Thymus (tissue), 11 donors: ENCODE measurements around the gene CDK5R1. TPM values are rescaled to one million over a fixed set of nuclear protein-coding genes. Genes with fewer than 3 reads are reported as not detected.

Source experiments
- DNase-seq, 9 donors: peaks; one replicate each; pipeline ENCODE4 v3.0.0-alpha.2; 2013; ENCODE audit warnings: low spot score in 9 of 9, low read depth in 6 of 9, missing footprints in 1 of 9
- H3K27ac ChIP-seq, 2 donors: one replicate each; pipeline ENCODE4 v1.5.1; 2013; ENCODE audit warnings: control low read depth in 1 of 2, low read depth in 1 of 2, low read length in 1 of 2, mild to moderate bottlenecking in 1 of 2, moderate library complexity in 1 of 2
- H3K27me3 ChIP-seq, 2 donors: one replicate each; pipeline ENCODE4 v1.5.1; 2013; ENCODE audit warnings: low read length in 1 of 2; ENCODE audit not compliant: control insufficient read depth in 2 of 2, insufficient read depth in 1 of 2
- H3K36me3 ChIP-seq, 2 donors: one replicate each; pipeline ENCODE4 v1.5.1; 2013; ENCODE audit warnings: low read length in 1 of 2, mild to moderate bottlenecking in 1 of 2, moderate library complexity in 1 of 2; ENCODE audit not compliant: control insufficient read depth in 2 of 2, insufficient read depth in 2 of 2
- H3K4me1 ChIP-seq, 2 donors: one replicate each; pipeline ENCODE4 v1.5.1; 2013; ENCODE audit warnings: low read length in 2 of 2; ENCODE audit not compliant: control insufficient read depth in 2 of 2, insufficient read depth in 2 of 2
- H3K4me3 ChIP-seq, 2 donors: one replicate each; pipeline ENCODE4 v1.5.1; 2013; ENCODE audit warnings: low read length in 2 of 2, control low read depth in 1 of 2, mild to moderate bottlenecking in 1 of 2
- H3K9me3 ChIP-seq, 2 donors: one replicate each; pipeline ENCODE4 v1.5.1; 2013; ENCODE audit warnings: low read length in 1 of 2, mild to moderate bottlenecking in 1 of 2; ENCODE audit not compliant: control insufficient read depth in 2 of 2, insufficient read depth in 1 of 2
- WGBS: extraction: QIAGEN DNeasy Blood & Tissue Kit; methylation state at CpG from one replicate; pipeline ENCODE4 v1.1.7; 2013; 5-methylcytosine and 5-hydroxymethylcytosine counted together
- polyA plus RNA-seq: library from polyadenylated mRNA; stranded (reverse); fragments of 200-250 nt; gene quantifications from one replicate; pipeline ENCODE4 v1.2.3, GENCODE V29; 2013
- total RNA-seq: library from RNA; stranded (reverse); fragments of 120-200 nt; gene quantifications from one replicate; pipeline ENCODE4 v1.2.4, GENCODE V29; 2013
- donor health status: healthy.

Gene CDK5R1
- total and polyA plus RNA-seq, 2 donors, result 3.1 to 7.1 TPM

DNA sequence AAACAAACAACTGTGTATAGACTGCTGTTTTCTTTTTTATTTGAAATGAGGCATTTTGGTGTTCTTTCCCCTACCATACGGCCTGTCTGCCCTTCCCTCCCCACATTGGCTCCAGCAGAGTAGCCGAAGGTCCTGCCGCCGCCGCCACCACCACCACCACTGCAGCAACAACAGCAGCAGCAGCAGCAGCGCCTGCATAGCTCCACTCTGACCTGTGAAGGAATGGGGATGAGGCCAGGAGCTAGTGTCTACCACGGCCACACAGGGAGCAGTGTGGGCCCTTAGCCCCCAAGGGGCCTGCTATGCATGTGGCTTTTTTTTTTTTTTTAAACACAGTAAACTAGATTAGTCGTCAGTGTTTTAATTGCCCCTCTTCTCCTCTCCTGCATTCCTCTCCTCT, 5.6 kb upstream of the CDK5R1 start:
- DNase-seq, result no peak
- H3K9me3 ChIP-seq, result no peaks in the 10 kb centered on the region
- H3K27me3 ChIP-seq, result peaks cover 0 to 2% of the 10 kb centered on the region in 2 donors
- H3K36me3 ChIP-seq, result peaks cover 51 to 62% of the 10 kb centered on the region in 2 donors
- H3K27ac ChIP-seq, result no peak overlapping the region
- H3K4me3 ChIP-seq, result no peak overlapping the region
- peaks cover 3 to 15% of the 10 kb centered on the region in 2 donors for H3K4me1 ChIP-seq
- WGBS, result 97% methylated on average over 8 of the region's 8 CpGs

DNA sequence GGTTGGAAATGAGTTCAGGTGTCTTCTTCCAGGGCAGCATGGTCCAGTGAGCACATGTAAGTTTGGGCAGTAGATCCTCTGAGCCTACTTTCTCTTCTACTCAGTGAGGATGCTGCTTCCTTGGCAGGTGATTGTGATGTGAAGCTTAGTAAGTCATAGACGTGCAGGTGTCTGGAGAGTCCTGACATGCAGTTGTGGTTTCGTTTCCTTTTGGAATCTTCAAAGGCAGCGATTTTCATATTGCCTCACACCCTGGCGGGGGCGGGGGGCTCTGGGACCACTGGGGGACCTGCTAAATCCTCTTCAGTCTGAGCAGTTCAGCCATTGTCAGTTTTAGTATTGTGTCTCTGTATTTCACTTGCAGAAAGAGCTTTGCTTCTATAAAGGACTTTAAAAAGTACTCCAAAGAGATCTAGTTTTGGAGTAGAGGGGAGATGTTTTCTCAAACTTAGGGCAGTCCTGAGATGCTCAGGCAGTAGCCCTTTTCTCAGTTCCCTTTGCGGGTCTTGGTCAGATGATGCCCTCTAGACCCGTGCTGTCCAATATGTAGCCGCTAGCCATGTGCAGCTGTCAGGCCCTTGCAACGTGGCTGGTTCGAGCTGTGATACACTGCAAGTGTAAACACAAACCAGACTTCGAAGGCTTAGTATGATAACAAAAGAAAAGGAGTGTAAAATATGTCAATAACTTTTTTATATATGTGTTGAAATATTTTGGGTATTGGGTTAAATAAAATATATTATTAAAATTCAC, 4.0 kb upstream of the CDK5R1 start:
- peaks cover 39 to 48% of the 10 kb centered on the region in 2 donors for H3K36me3 ChIP-seq
- WGBS, result 87% methylated on average over 11 of the region's 11 CpGs
- peak overlapping the region in 1 of 2 donors; percentile 36 for H3K27ac ChIP-seq
- peaks cover 0 to 5% of the 10 kb centered on the region in 2 donors for H3K27me3 ChIP-seq
- H3K4me3 ChIP-seq, result no peak overlapping the region
- H3K4me1 ChIP-seq, result peaks cover 6 to 19% of the 10 kb centered on the region in 2 donors
- H3K9me3 ChIP-seq, result peaks cover 0 to under 1% of the 10 kb centered on the region in 2 donors
- no peak for DNase-seq

DNA sequence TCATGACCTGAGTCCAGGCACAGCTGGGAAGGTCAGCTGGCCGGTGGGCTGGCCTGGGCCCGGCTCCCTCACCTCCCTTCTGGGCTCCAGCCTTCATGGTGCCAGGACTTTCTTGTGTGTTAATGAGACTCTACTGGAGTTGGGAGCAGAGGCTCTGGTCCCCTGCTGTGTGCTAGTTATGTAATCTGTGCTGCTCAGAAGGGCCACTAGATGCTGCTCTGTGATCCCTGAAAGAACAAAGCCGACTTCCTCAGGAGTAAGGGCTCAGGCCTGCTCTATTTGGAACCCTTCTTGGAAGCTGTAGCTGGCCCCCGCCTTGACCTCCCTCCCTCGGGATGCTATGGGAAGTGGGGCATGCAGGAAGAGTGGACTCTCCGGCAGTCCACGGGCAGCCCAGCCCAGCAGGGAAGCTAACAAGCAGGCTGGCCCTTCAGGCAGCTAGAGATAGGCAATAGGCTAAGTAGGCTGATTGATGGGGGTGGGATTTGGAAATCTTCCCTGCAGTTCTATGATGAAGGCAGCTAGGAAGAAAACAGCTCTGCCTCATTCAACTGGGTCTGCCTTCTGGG, 3.3 kb upstream of the CDK5R1 start:
- 69% methylated on average over 7 of the region's 7 CpGs for WGBS
- peaks cover 0 to 9% of the 10 kb centered on the region in 2 donors for H3K27me3 ChIP-seq
- H3K36me3 ChIP-seq, result peaks cover 41 to 45% of the 10 kb centered on the region in 2 donors
- peak overlapping the region in 1 of 2 donors; percentile 53 for H3K27ac ChIP-seq
- H3K4me1 ChIP-seq, result peaks cover 11 to 25% of the 10 kb centered on the region in 2 donors
- peaks cover 0 to 2% of the 10 kb centered on the region in 2 donors for H3K9me3 ChIP-seq
- no peak overlapping the region for H3K4me3 ChIP-seq
- DNase-seq, result peak in 4 of 9 donors; percentile 35 to 78 (median 58)

DNA sequence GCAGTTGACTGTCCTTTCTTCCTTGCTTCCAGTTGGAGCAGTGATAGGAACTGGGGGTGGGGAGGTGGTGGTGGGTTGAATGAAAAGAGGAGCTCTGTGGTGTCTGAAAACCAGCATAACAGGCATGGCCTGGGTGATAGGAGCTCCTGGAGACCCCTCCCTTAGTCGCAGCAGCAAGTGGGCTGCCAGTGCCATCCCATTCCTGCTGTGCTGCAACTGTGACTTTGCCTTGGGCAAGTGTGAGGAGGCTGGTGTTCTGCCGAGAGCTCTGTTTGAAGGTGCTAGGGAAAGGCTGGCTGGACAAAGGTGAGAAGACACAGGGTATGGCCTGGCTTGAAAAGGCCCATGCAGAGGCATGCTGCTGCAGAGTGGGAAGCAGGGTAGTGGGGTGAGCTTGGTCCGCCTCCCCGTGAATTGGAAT, 2.7 kb upstream of the CDK5R1 start:
- no peak overlapping the region for H3K27ac ChIP-seq
- peaks cover 42 to 45% of the 10 kb centered on the region in 2 donors for H3K36me3 ChIP-seq
- 96% methylated on average over 4 of the region's 4 CpGs for WGBS
- DNase-seq, result no peak
- no peak overlapping the region for H3K4me3 ChIP-seq
- peaks cover 0 to 9% of the 10 kb centered on the region in 2 donors for H3K27me3 ChIP-seq
- H3K4me1 ChIP-seq, result peaks cover 16 to 30% of the 10 kb centered on the region in 2 donors
- peaks cover 0 to 2% of the 10 kb centered on the region in 2 donors for H3K9me3 ChIP-seq

DNA sequence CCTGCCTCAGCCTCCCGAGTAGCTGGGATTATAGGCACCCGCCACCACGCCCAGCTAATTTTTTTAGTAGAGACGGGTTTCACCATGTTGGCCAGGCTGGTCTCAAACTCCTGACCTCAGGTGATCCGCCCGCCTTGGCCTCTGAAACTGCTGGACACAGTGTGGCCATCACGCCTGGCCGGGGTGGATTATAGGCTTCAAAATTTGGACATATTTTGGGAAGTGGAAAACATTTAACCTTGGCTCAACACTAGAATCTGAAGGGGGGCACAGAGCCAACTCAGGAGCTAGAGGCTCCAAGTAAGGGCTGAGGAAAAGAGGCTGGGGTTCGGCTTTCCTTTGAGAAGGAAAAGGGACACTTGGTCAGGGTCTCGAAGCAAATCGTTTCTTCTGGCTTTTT, 2.2 kb upstream of the CDK5R1 start:
- no peak overlapping the region for H3K27ac ChIP-seq
- peaks cover 40% of the 10 kb centered on the region in 2 donors for H3K36me3 ChIP-seq
- H3K4me1 ChIP-seq, result peaks cover 19 to 30% of the 10 kb centered on the region in 2 donors

DNA sequence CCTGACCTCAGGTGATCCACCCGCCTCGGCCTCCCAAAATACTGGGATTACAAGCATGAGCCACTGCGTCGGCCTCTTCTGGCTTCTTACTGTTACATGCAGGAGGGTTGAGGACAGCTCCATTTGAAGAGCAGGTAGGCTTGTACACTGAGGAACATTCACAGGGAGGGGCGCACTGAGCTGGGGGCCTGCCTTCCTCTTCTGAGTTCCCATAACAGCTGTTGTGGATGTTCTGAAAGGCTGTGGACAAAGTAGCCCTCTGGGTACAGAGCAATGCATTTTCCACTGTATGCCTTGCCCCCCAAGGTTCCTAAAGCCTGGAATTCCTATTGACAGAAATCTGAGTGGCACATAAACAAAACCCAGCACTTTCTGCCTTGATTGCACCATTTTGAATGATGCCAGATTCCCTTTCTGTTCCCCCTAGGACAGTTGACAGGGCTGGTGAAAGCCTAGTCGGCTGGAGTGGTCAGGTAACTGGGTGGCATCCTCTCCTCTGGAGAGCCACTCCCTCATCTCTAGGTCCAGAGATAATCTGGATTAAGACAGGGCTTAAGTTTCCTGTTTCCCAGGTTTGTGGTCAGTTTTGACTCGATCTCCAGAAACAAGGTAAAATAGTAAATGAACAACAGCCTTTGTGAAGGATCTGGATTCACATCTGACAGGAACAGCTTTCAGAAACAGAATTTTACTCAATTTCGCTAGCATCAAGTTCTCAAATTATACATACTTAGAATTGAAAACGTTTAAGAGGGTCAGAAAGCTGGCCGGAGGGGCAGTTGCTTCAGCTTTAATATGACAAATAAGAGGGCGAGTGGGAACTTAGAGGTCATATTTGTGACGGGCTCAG, 1.3 kb upstream of the CDK5R1 start:
- Histone ChIP-seq H3K27me3 (peaks cover 0 to 9% of the 10 kb centered on the region in 2 donors), H3K4me3 (no peak overlapping the region), H3K27ac (peak overlapping the region in 1 of 2 donors; percentile 3), H3K9me3 (peaks cover 0 to 2% of the 10 kb centered on the region in 2 donors), H3K36me3 (peaks cover 35 to 39% of the 10 kb centered on the region in 2 donors), H3K4me1 (peaks cover 22 to 33% of the 10 kb centered on the region in 2 donors)
- no peak for DNase-seq
- 88% methylated on average over 12 of the region's 12 CpGs for WGBS

More for the DNA sequence above, 2.2 kb upstream of the CDK5R1 start:
- 94% methylated on average over 11 of the region's 11 CpGs for WGBS
- peaks cover 0 to 2% of the 10 kb centered on the region in 2 donors for H3K9me3 ChIP-seq
- H3K4me3 ChIP-seq, result no peak overlapping the region
- DNase-seq, result no peak
- peaks cover 0 to 9% of the 10 kb centered on the region in 2 donors for H3K27me3 ChIP-seq

DNA sequence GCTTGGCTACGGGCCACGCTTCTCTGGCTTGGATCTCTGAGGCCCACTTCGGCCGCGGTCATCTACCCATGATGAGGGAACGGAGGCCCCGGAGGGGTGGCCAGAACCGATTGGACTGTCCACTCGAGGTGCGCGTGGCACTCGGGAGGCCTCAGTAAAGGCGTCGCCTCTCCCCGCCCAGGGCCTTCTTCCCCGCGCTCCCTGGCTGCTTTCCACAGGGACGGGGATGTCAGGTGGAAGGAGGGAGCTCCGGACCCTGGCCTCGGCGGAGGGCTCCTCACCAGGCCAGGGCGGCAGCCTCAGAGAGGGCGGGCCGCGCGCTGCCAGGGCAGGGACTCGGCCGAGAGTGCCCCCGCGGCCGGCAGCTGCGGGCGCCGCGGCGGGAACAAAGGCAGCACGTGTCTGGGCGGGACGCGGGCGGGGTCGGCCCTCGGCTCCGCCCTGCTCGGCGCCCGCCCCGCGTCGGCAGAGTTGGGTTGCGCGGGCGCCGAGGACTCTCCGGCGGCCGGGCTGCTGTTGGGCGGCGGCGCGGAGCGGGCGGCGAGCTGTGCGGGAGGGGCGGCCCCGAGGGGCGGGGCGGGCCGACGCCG, 587 bp upstream of the CDK5R1 start:
- Histone ChIP-seq H3K36me3 (peaks cover 28 to 33% of the 10 kb centered on the region in 2 donors), H3K27ac (peak overlapping the region in 1 of 2 donors; percentile 72), H3K4me1 (peaks cover 22 to 33% of the 10 kb centered on the region in 2 donors), H3K9me3 (peaks cover 0 to 2% of the 10 kb centered on the region in 2 donors), H3K4me3 (peak overlapping the region in 1 of 2 donors; percentile 92), H3K27me3 (peaks cover 0 to 9% of the 10 kb centered on the region in 2 donors)
- DNase-seq, result peak in 6 of 9 donors; percentile 46 to 83 (median 66)
- WGBS, result 15% methylated on average over 72 of the region's 72 CpGs

DNA sequence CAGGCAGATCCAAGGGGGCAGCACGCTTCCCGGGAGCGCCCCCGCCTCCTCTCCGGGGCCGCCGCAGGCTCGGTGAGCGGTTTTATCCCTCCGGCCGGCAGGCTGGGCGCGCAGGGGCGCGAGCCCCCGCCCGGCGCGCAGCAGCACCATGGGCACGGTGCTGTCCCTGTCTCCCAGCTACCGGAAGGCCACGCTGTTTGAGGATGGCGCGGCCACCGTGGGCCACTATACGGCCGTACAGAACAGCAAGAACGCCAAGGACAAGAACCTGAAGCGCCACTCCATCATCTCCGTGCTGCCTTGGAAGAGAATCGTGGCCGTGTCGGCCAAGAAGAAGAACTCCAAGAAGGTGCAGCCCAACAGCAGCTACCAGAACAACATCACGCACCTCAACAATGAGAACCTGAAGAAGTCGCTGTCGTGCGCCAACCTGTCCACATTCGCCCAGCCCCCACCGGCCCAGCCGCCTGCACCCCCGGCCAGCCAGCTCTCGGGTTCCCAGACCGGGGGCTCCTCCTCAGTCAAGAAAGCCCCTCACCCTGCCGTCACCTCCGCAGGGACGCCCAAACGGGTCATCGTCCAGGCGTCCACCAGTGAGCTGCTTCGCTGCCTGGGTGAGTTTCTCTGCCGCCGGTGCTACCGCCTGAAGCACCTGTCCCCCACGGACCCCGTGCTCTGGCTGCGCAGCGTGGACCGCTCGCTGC, 832 bp downstream of the CDK5R1 start:
- H3K4me3 ChIP-seq, result peak overlapping the region; percentile 37 to 92
- H3K4me1 ChIP-seq, result peaks cover 33 to 38% of the 10 kb centered on the region in 2 donors
- peaks cover 16 to 29% of the 10 kb centered on the region in 2 donors for H3K36me3 ChIP-seq
- DNase-seq, result peak in 1 of 9 donors; percentile 35
- H3K9me3 ChIP-seq, result peaks cover 0 to 2% of the 10 kb centered on the region in 2 donors
- H3K27ac ChIP-seq, result peak overlapping the region in 1 of 2 donors; percentile 58
- 47% methylated on average over 59 of the region's 59 CpGs for WGBS
- H3K27me3 ChIP-seq, result peaks cover 0 to 9% of the 10 kb centered on the region in 2 donors
